H1 (cell line): Measurements from ENCODE around the gene PPY. TPM values are rescaled to one million over a fixed set of nuclear protein-coding genes. Genes with fewer than 3 reads are reported as not detected.

ENCODE experiments used
- CHD1 ChIP-seq: IDR thresholded peaks from 2 replicates; pipeline ENCODE4 v1.6.1; 2012; ENCODE audit warnings: low read depth, low read length, improper control_type of control experiment
- CTBP2 ChIP-seq: IDR thresholded peaks from 2 replicates; pipeline ENCODE4 v1.7.0; 2011; ENCODE audit warnings: borderline replicate concordance, mild to moderate bottlenecking, moderate library complexity, mixed read lengths, low read length; ENCODE audit not compliant: insufficient read depth, insufficient read length
- KDM4A ChIP-seq: IDR thresholded peaks from one replicate; pipeline ENCODE4 v1.7.1; 2012; ENCODE audit warnings: low read depth, mild to moderate bottlenecking, moderate library complexity, low read length, inconsistent platforms; ENCODE audit not compliant: severe bottlenecking
- polyA plus RNA-seq, 7 experiments: library from polyadenylated mRNA; depleted of rRNA in 3 of 7; stranded (reverse) in 5 of 7; unstranded in 2 of 7; fragments of >200 nt in 5 of 7; fragments of 200-250 nt in 2 of 7; gene quantifications; 1 replicate in 5 of 7; 2 replicates in 1 of 7; 4 replicates in 1 of 7; pipeline versions ENCODE4 v1.2.1 to v1.2.3, GENCODE V29; 2011 to 2013; ENCODE audit warnings: missing spikeins in 2 of 7, mixed read lengths in 2 of 7
- total RNA-seq: library from RNA; stranded (reverse); fragmentation: NEBNext Ultra II Directional; extraction: Animal tissue kit (Norgen Biotek cat#: 25700); gene quantifications from 2 replicates; pipeline ENCODE4 v1.2.1, GENCODE V29; 2021

PPY gene
- total and polyA plus RNA-seq, 2 of the 8 experiments (the other 6 are each of a cell fraction or from before 2014, with no cell fraction given): 0.26 TPM; not detected in 1

GRCh38 chr17:43942051-43942685, at the start of gene PPY (continued):
- TF ChIP-seq CTBP2: no peak
- no peak for TF ChIP-seq CHD1
- no peak for TF ChIP-seq KDM4A
